ENCODE results near the gene GALR3. TPM values are rescaled to one million over a fixed set of nuclear protein-coding genes. Genes with fewer than 3 reads are reported as not detected.

Gene GALR3
- total and polyA plus RNA-seq, 2 of the 4 experiments (the other 2 are of a cell fraction), result not detected

- Histone ChIP-seq H3K9me3 (ENCODE audit: control insufficient read depth, insufficient read depth, low read length) (no peaks in the 10 kb centered on the region), H3K4me2 (ENCODE audit: low read depth, low read length) (peak overlapping the region; percentile 55; the same call in 1 of the 2 replicates), H3K9ac (ENCODE audit: low read depth, low read length) (peak overlapping the region; percentile 26; the same call in 1 of the 2 replicates), H3K4ac (ENCODE audit: low read depth, low read length) (peak overlapping the region; percentile 95), H4K20me1 (ENCODE audit: insufficient read depth, low read length) (peaks cover 13% of the 10 kb centered on the region), H3K9me1 (ENCODE audit: insufficient read depth, low read length) (peaks cover 31% of the 10 kb centered on the region), H2AK9ac (replicated peaks; ENCODE audit: low read depth, low read length, poor library complexity) (peak overlapping the region; percentile 94), H3K27me3 (ENCODE audit: control insufficient read depth, insufficient read depth, low read length) (no peaks in the 10 kb centered on the region), H3K23ac (ENCODE audit: low read depth, low read length) (peak overlapping the region; percentile 75; the same call in 1 of the 2 replicates), H4K91ac (ENCODE audit: insufficient read depth, low read depth, low read length) (peak overlapping the region; percentile 99), H3K4me3 (ENCODE audit: insufficient read depth, low read depth, low read length) (no peak overlapping the region), H3K36me3 (ENCODE audit: control insufficient read depth, insufficient read depth, low read length) (peaks cover 35% of the 10 kb centered on the region), H3K27ac (ENCODE audit: insufficient read depth, low read length) (peak overlapping the region; percentile 83), H3K18ac (ENCODE audit: low read depth, low read length) (peak overlapping the region; percentile 69; the same call in 1 of the 2 replicates), H3K56ac (ENCODE audit: extremely low read depth, insufficient read depth, low read length) (peak overlapping the region; percentile 87), H3K79me1 (ENCODE audit: low read depth in 1 of 2, low read length in 2 of 2) (peaks cover 0 to 47% of the 10 kb centered on the region in 2 experiments; a peak in 2 of 4 replicates), H2BK20ac (ENCODE audit: low read depth, low read length) (peak overlapping the region; percentile 79), H2BK15ac (ENCODE audit: low read depth, low read length) (peak overlapping the region; percentile 96), H4K5ac (ENCODE audit: low read depth, low read length) (peak overlapping the region; percentile 37; the same call in 1 of the 2 replicates), H2BK120ac (ENCODE audit: low read depth, low read length) (peak overlapping the region; percentile 98), H2BK5ac (ENCODE audit: low read depth, low read length, poor library complexity, severe bottlenecking) (peak overlapping the region; percentile 97), H2AK5ac (ENCODE audit: low read depth, low read length) (peak overlapping the region; percentile 98), H4K8ac (ENCODE audit: low read depth in 2 of 2, low read length in 2 of 2) (peak overlapping the region; percentile 85 to 92), H3K4me1 (ENCODE audit: control insufficient read depth, insufficient read depth, low read length) (peaks cover 19% of the 10 kb centered on the region), H2AFZ (replicated peaks; ENCODE audit: low read length, poor library complexity) (peak overlapping the region; percentile 11), H3K14ac (replicated peaks; ENCODE audit: low read depth, low read length) (peak overlapping the region; percentile 93)
- ATAC-seq (ENCODE audit: low read depth) (peak; percentile 72), DNase-seq (peak; percentile 99)
- ChIA-PET POLR2A (ENCODE audit: unreplicated experiment) (interaction anchor here (0.7 kb wide), 1 partner anchor 108 kb away, joined by 15 read pairs; no protein-coding TSS in a partner anchor), CTCF (interaction anchor here (0.6 to 1.5 kb wide), 2 partner anchors 112 to 115 kb away, joined by 3 to 4 read pairs; no protein-coding TSS in a partner anchor)
- dilution Hi-C loops (cut with HindIII; ENCODE audit: low sequenced_read_pairs, unreplicated experiment), result no loop called here
- intact Hi-C loops (cut with micrococcal nuclease), result no loop called here
- 75% methylated on average over 4 of the region's 17 CpGs; no CpG with 5 or more reads in 1 of the 2 experiments for WGBS, 2 experiments (ENCODE audit: extremely low coverage in 2 of 2, insufficient read length in 1 of 2)
- in situ Hi-C loops (cut with MboI; ENCODE audit: low sequenced_read_pairs), result no loop called here
- no TSS peak for BruUV-seq (replicated peaks)
- TF ChIP-seq MAFK (IDR thresholded peaks at IDR 0.05; ENCODE audit: low read depth, low read length), result peak; percentile 86
- peak; percentile 87 for TF ChIP-seq POLR2A (IDR thresholded peaks at IDR 0.05; ENCODE audit: low read depth, low read length)
- TF ChIP-seq CTCF (conservative IDR thresholded peaks at IDR 0.05; ENCODE audit: low read depth, low read length), result no peak
- TF ChIP-seq BHLHE40 (IDR thresholded peaks at IDR 0.05; ENCODE audit: low read depth, low read length), result peak; percentile 48; the same call in 1 of the 2 replicates
- TF ChIP-seq CEBPB (IDR thresholded peaks at IDR 0.05; ENCODE audit: low read depth, low read length), result peak; percentile 63
- TF ChIP-seq RCOR1 (IDR thresholded peaks at IDR 0.05; ENCODE audit: insufficient replicate concordance, low read length), result no peak
- no peak for TF ChIP-seq CHD1 (IDR thresholded peaks at IDR 0.05; ENCODE audit: low read depth, low read length)
- peak; percentile 89 for TF ChIP-seq FOS (IDR thresholded peaks at IDR 0.05; ENCODE audit: low read depth, low read length)
- 0 out of 2 replicates have a peak, but pooled peaks have one; percentile 15 for TF ChIP-seq MAZ (IDR thresholded peaks at IDR 0.05; ENCODE audit: borderline replicate concordance, low read depth, low read length)
- no peak for TF ChIP-seq MXI1 (IDR thresholded peaks at IDR 0.05; ENCODE audit: borderline replicate concordance, low read depth, low read length)
- TF ChIP-seq USF2 (IDR thresholded peaks at IDR 0.05; ENCODE audit: low read depth, low read length), result no peak
- TF ChIP-seq ELK1 (IDR thresholded peaks at IDR 0.05; ENCODE audit: borderline replicate concordance, low read depth, low read length), result no peak
- no peak for TF ChIP-seq RFX5 (IDR thresholded peaks at IDR 0.05; ENCODE audit: low read depth, low read length)
These were observed 47.2 kb upstream of the GALR3 start for GRCh38 chr22:37775785-37776638.

Data from IMR-90 (cell line).